Keratinocyte (primary cell): ENCODE measurements around the gene CCDC194.

Experiments used
- EZH2 ChIP-seq: IDR thresholded peaks from one replicate; pipeline ENCODE4 v1.6.1; 2012; ENCODE audit warnings: inconsistent platforms, mild to moderate bottlenecking, low read length, moderate library complexity
- TF ChIP-seq, protein P1 (sequence below), 3 experiments: IDR thresholded peaks in 1 of 3; conservative IDR thresholded peaks in 1 of 3; optimal IDR thresholded peaks in 1 of 3; 2 replicates in 2 of 3; 3 replicates in 1 of 3; pipeline versions ENCODE3 to v1.5.1; 2011; ENCODE audit warnings: low read length in 3 of 3, mild to moderate bottlenecking in 3 of 3, moderate library complexity in 2 of 3, control low read depth in 1 of 3, inconsistent platforms in 1 of 3; ENCODE audit not compliant: insufficient read depth in 2 of 3; ENCODE audit errors: extremely low read depth in 1 of 3

DNA sequence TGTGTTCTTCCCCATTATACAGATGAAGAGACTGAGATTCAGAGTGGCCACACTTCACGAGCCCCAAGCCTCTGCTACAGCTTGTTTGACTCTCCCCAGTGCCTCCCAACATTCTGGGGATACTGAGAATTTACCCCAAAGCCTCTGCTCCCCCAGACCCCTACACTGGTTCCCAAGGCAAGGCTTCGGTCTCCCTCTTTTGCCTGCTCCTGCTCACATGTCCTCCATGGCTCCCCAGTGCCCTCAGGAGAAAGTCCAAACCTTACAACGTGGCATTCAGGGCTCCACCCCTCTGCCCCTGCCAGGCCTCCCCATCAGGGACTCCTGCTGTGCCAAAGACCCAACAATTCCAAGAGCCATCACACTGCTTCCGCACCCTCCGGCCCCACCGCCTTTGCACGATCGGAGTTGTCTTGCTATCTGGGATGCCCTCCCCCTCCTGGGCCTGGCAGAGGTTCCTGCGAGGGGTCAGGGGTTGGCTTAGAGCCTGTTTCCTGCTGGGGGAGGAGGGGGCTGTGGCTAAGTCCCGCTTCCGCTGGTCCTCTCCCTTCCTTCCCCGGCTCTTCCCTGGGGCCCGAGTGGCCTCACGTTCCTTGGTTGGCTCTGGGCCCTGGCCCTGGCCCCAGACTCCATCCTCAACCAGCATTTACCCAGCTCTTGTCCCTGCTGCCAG is 41.3 kb downstream of the CCDC194 start:
- TF ChIP-seq, protein P1, sequence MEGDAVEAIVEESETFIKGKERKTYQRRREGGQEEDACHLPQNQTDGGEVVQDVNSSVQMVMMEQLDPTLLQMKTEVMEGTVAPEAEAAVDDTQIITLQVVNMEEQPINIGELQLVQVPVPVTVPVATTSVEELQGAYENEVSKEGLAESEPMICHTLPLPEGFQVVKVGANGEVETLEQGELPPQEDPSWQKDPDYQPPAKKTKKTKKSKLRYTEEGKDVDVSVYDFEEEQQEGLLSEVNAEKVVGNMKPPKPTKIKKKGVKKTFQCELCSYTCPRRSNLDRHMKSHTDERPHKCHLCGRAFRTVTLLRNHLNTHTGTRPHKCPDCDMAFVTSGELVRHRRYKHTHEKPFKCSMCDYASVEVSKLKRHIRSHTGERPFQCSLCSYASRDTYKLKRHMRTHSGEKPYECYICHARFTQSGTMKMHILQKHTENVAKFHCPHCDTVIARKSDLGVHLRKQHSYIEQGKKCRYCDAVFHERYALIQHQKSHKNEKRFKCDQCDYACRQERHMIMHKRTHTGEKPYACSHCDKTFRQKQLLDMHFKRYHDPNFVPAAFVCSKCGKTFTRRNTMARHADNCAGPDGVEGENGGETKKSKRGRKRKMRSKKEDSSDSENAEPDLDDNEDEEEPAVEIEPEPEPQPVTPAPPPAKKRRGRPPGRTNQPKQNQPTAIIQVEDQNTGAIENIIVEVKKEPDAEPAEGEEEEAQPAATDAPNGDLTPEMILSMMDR (optimal IDR thresholded peaks at IDR 0.05 in 1 of 3, IDR thresholded peaks at IDR 0.05 in 1 of 3, conservative IDR thresholded peaks at IDR 0.05 in 1 of 3; ENCODE audit: extremely low read depth in 1 of 3, insufficient read depth in 2 of 3, low read length in 3 of 3) = no peak
- no peak for TF ChIP-seq EZH2
